ENCODE results near the gene PIGV.

Gene PIGV

DNA sequence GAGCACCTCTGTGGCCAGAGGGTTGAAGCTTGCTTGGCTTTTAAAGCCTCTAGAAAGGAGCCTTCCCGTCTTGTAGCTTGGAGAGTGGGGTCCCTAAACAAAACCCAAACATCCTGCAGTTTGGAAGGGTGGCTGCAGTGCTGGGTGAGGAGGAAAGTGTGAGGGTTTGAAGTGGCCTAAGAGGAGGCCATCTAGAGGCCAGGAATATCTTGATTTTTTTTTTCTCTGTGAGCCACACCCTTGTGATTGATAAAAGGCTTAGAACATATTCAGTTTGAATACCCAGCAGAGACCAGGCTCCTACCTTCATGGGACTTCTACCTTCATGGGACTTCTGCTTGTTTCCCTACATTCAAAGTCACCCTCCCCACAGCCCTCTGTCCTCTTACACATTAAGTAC is 37.3 kb upstream of the PIGV start:
- Histone ChIP-seq H3K4me3 (ENCODE audit: low read length) (no peak overlapping the region), H3K9ac (ENCODE audit: low read depth, low read length) (no peak overlapping the region), H3K27me3 (ENCODE audit: control insufficient read depth, insufficient read depth, low read length) (no peaks in the 10 kb centered on the region), H3K9me3 (replicated peaks; ENCODE audit: low read length) (no peaks in the 10 kb centered on the region), H3K4me1 (ENCODE audit: control insufficient read depth, insufficient read depth, low read length) (peaks cover 16% of the 10 kb centered on the region), H3K36me3 (ENCODE audit: insufficient read depth, low read length) (peaks cover 47% of the 10 kb centered on the region), H3K4me2 (ENCODE audit: low read length) (no peak overlapping the region)

DNA sequence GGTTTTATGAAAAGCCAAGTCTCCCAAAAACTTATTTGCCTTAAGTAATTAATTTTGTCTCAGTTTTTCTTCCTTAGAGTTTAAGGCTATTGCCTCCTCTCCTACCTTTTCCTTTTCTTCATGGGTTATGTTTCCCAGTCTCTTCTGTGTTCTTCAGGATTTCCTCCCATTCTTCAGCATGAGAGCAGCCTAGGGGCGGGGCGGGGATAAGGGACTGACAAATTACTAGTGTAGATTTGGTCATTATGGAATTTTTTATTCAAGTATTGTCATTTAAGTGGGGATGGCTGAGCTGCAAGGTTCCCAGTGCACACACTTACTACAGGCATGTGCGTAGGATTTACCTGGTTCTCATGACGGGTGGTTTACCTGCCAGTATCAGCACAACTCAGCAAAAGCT is 35.2 kb upstream of the PIGV start:
- no peak overlapping the region for H3K4me2 ChIP-seq (ENCODE audit: low read length)
- H3K4me3 ChIP-seq (ENCODE audit: low read length) = no peak overlapping the region
- no peak overlapping the region for H3K9ac ChIP-seq (ENCODE audit: low read depth, low read length)
- peaks cover 14% of the 10 kb centered on the region for H3K4me1 ChIP-seq (ENCODE audit: control insufficient read depth, insufficient read depth, low read length)
- no peaks in the 10 kb centered on the region for H3K9me3 ChIP-seq (replicated peaks; ENCODE audit: low read length)
- peaks cover 31% of the 10 kb centered on the region for H3K36me3 ChIP-seq (ENCODE audit: insufficient read depth, low read length)
- H3K27me3 ChIP-seq (ENCODE audit: control insufficient read depth, insufficient read depth, low read length) = no peaks in the 10 kb centered on the region

DNA sequence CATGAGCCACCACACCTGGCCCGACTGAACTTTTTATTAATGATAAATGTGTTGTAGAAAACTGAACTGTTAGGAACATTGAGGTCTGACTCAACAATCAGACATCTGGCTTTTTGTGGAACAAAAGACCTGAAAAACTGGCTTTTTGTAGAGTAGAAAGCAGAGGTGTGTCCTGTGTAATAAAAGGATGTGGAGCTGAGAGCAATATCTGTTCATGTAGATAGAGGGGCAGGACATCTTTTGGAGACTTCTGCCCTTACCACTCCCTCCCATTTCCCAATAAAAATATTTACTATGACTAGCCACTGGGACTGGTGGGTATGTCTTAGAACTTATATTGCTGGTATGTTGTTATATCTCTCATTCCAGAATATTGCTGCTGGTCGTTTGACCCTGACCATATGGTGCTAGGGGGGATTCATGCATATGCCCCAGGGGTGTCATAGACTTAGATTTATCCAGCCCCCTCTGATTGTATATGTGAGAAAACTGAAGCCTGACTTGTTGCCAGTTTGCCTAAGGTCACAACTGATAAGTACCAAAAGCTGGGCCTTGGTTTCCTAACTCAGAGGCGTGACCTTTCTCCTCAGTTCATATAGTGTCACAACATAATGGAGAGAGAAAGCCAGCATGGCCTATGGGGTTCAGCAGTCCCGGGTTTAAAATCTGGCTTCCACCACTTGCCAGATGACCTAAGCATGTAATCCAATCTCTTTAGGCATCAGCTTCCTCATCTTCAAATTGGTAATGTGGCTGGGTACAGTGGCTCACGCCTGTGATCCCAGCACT is 33.5 kb upstream of the PIGV start:
- Histone ChIP-seq H3K9me3 (replicated peaks; ENCODE audit: low read length) (no peaks in the 10 kb centered on the region), H3K9ac (ENCODE audit: low read depth, low read length) (no peak overlapping the region), H3K4me3 (ENCODE audit: low read length) (no peak overlapping the region), H3K27me3 (ENCODE audit: control insufficient read depth, insufficient read depth, low read length) (no peaks in the 10 kb centered on the region), H3K36me3 (ENCODE audit: insufficient read depth, low read length) (peaks cover 42% of the 10 kb centered on the region), H3K4me1 (ENCODE audit: control insufficient read depth, insufficient read depth, low read length) (peaks cover 14% of the 10 kb centered on the region), H3K4me2 (ENCODE audit: low read length) (no peak overlapping the region)

DNA sequence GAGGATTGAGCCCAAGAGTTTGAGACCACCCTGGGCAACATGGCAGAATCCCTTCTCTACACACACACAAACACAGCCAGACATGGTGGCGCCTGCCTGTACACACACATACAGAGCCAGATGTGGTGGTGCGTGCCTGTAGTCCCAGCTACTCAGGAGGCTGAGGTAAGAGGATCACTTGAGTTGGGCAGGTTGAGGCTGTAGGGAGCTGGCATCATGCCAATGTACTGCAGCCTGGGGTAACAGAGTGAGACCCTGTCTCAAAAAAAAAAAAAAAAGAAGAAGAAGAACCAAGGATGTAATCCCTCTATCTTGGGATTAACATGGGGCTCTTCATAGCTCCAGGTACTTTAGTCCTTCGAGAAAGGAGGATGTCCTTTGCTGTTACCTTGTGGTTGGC is 29.4 kb upstream of the PIGV start:
- H3K36me3 ChIP-seq (ENCODE audit: insufficient read depth, low read length) = peaks cover 54% of the 10 kb centered on the region
- H3K9ac ChIP-seq (ENCODE audit: low read depth, low read length) = no peak overlapping the region
- H3K4me1 ChIP-seq (ENCODE audit: control insufficient read depth, insufficient read depth, low read length) = peaks cover 13% of the 10 kb centered on the region

DNA sequence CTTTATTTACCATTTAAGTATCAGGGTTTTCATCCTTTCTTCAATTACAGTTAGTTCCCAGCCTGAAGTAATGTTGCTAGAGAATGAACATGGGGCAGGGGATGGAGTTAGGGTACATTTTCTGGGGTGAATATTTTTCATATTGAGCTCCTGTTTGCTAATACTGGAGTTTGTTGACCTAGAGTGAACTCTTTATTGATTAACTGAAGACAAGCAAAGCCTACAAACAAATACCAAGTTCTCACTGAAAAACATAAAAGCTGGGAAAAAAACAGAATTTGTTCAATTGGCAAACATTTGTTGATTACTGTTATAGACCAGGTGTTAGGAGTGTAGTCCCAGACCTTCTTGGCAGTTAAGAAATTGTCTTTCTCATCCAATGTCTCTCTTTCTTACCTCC is 28.2 kb upstream of the PIGV start:
- H3K9ac ChIP-seq (ENCODE audit: low read depth, low read length) = no peak overlapping the region
- H3K9me3 ChIP-seq (replicated peaks; ENCODE audit: low read length) = no peaks in the 10 kb centered on the region
- H3K4me3 ChIP-seq (ENCODE audit: low read length) = no peak overlapping the region
- H3K27me3 ChIP-seq (ENCODE audit: control insufficient read depth, insufficient read depth, low read length) = no peaks in the 10 kb centered on the region
- peaks cover 55% of the 10 kb centered on the region for H3K36me3 ChIP-seq (ENCODE audit: insufficient read depth, low read length)
- peaks cover 3% of the 10 kb centered on the region for H3K4me1 ChIP-seq (ENCODE audit: control insufficient read depth, insufficient read depth, low read length)
- no peak overlapping the region for H3K4me2 ChIP-seq (ENCODE audit: low read length)

More for the DNA sequence above, 29.4 kb upstream of the PIGV start:
- no peaks in the 10 kb centered on the region for H3K27me3 ChIP-seq (ENCODE audit: control insufficient read depth, insufficient read depth, low read length)
- no peak overlapping the region for H3K4me2 ChIP-seq (ENCODE audit: low read length)
- no peaks in the 10 kb centered on the region for H3K9me3 ChIP-seq (replicated peaks; ENCODE audit: low read length)
- no peak overlapping the region for H3K4me3 ChIP-seq (ENCODE audit: low read length)

DNA sequence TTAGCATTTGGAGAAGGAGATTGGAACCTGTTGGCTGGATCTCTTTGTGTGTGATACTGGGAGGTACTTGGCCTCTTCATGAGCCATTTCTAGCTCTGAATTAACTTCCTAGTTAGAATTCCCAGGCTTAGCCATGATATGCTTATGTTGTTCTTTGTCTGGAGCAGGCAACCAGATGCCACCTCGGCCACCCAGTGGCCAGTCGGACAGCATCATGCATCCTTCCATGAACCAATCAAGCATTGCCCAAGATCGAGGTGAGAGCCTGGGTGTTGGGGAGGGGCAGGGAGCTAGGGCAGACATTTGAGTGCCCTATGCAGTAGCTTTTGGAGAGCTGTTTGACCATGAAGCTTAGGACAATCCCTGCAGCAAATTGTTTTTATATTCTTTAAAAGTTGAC is 26.5 kb upstream of the PIGV start:
- no peak overlapping the region for H3K9ac ChIP-seq (ENCODE audit: low read depth, low read length)
- H3K27me3 ChIP-seq (ENCODE audit: control insufficient read depth, insufficient read depth, low read length) = no peaks in the 10 kb centered on the region
- no peak overlapping the region for H3K4me2 ChIP-seq (ENCODE audit: low read length)
- no peak overlapping the region for H3K4me3 ChIP-seq (ENCODE audit: low read length)
- H3K36me3 ChIP-seq (ENCODE audit: insufficient read depth, low read length) = peaks cover 62% of the 10 kb centered on the region
- no peaks in the 10 kb centered on the region for H3K4me1 ChIP-seq (ENCODE audit: control insufficient read depth, insufficient read depth, low read length)
- no peaks in the 10 kb centered on the region for H3K9me3 ChIP-seq (replicated peaks; ENCODE audit: low read length)

DNA sequence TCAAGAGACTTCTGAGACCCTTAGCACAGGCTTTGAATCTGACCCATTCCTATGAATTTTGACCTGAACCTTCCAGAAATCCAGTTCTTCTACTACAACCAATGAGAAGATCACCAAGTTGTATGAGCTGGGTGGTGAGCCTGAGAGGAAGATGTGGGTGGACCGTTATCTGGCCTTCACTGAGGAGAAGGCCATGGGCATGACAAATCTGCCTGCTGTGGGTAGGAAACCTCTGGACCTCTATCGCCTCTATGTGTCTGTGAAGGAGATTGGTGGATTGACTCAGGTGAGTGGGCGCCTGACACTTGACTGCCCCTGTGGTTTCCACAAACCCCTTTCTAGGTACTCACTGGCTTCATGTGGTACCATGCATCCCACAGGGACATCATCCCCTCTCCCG is 20.0 kb upstream of the PIGV start:
- Histone ChIP-seq H3K4me3 (ENCODE audit: low read length) (no peak overlapping the region), H3K4me1 (ENCODE audit: control insufficient read depth, insufficient read depth, low read length) (peaks cover 40% of the 10 kb centered on the region), H3K36me3 (ENCODE audit: insufficient read depth, low read length) (peaks cover 64% of the 10 kb centered on the region), H3K27me3 (ENCODE audit: control insufficient read depth, insufficient read depth, low read length) (no peaks in the 10 kb centered on the region), H3K9me3 (replicated peaks; ENCODE audit: low read length) (no peaks in the 10 kb centered on the region), H3K4me2 (ENCODE audit: low read length) (no peak overlapping the region), H3K9ac (ENCODE audit: low read depth, low read length) (peak overlapping the region; percentile 19)

DNA sequence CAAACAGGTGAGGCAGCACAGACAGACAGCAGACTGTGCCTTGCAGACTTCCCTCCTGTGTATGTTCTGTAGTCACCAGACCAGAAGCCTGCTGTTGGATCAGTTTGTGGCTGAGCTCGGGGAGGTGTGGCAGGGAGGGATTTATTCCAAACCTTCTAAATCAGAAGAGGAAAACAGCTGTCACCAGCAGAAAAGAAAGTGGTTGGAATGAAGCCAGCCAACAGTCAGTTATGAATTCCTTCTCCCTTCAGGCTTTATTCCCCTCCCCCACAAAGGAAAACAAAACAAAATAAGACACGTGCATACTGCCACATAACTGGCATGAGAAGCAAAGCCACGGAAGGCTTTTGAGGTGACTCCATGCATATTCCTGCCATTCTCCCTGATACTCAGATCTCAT is 19.0 kb upstream of the PIGV start:
- Histone ChIP-seq H3K36me3 (ENCODE audit: insufficient read depth, low read length) (peaks cover 65% of the 10 kb centered on the region), H3K27me3 (ENCODE audit: control insufficient read depth, insufficient read depth, low read length) (no peaks in the 10 kb centered on the region), H3K4me1 (ENCODE audit: control insufficient read depth, insufficient read depth, low read length) (peaks cover 48% of the 10 kb centered on the region)

DNA sequence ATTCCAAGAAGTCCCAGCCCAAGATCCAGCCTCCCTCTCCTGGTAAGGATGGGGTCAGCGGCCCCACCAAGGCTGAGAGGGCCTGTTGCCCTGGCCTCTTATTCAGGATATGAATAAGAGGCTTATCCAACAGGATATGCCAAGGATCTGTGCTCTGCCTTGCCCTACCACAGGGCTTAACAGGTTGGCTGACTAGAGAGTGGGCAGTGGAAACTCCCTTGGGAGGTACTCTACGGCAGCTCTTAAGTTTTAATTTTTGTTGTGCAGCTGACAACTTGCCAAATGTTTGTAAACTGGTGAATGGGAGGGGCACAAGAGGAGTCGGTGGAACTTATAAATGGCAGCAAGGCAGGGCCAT is 16.5 kb upstream of the PIGV start:
- Histone ChIP-seq H3K4me3 (ENCODE audit: low read length) (no peak overlapping the region), H3K9me3 (replicated peaks; ENCODE audit: low read length) (no peaks in the 10 kb centered on the region), H3K4me1 (ENCODE audit: control insufficient read depth, insufficient read depth, low read length) (peaks cover 48% of the 10 kb centered on the region), H3K9ac (ENCODE audit: low read depth, low read length) (peak overlapping the region; percentile 66), H3K4me2 (ENCODE audit: low read length) (peak overlapping the region; percentile 32), H3K36me3 (ENCODE audit: insufficient read depth, low read length) (peaks cover 75% of the 10 kb centered on the region), H3K27me3 (ENCODE audit: control insufficient read depth, insufficient read depth, low read length) (no peaks in the 10 kb centered on the region)

More for the DNA sequence above, 19.0 kb upstream of the PIGV start:
- no peaks in the 10 kb centered on the region for H3K9me3 ChIP-seq (replicated peaks; ENCODE audit: low read length)
- no peak overlapping the region for H3K9ac ChIP-seq (ENCODE audit: low read depth, low read length)
- no peak overlapping the region for H3K4me3 ChIP-seq (ENCODE audit: low read length)
- no peak overlapping the region for H3K4me2 ChIP-seq (ENCODE audit: low read length)

DNA sequence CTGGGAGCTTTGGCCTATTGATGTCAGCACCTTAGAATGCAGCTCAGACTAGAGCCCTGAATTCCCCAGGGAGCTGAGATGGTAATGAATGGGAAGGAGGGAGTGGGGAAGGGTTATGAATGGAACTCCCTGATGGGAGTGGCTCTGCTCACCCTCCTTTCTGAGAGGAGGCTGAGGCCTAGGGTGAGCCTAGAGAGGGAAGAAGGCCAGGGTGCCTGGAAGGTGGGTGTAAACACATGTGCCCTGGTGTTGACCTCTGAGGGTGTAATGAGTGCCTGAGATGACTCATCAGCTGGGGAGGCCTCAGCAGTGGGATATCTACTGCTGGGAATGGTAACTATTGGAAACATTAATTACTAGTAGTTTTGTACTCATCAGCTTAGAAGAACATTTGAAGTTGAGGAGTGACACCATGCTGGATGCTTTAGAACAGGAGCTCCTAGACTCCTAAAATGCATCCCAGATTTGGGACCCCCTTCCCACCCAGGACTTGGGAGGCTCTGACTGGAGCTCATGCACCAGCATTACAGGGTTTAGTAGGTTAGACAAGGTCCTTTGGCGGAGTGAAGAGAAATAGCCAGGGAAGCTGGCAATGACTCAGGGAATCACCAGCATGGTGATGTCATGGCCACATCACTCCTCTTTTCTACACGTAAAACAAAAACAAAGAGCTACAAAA is 16.0 kb upstream of the PIGV start:
- peak overlapping the region; percentile 27 for H3K4me3 ChIP-seq (ENCODE audit: low read length)
- no peaks in the 10 kb centered on the region for H3K27me3 ChIP-seq (ENCODE audit: control insufficient read depth, insufficient read depth, low read length)
- peak overlapping the region; percentile 66 for H3K9ac ChIP-seq (ENCODE audit: low read depth, low read length)
- H3K36me3 ChIP-seq (ENCODE audit: insufficient read depth, low read length) = peaks cover 75% of the 10 kb centered on the region
- H3K9me3 ChIP-seq (replicated peaks; ENCODE audit: low read length) = no peaks in the 10 kb centered on the region
- H3K4me2 ChIP-seq (ENCODE audit: low read length) = peak overlapping the region; percentile 32
- H3K4me1 ChIP-seq (ENCODE audit: control insufficient read depth, insufficient read depth, low read length) = peaks cover 48% of the 10 kb centered on the region

DNA sequence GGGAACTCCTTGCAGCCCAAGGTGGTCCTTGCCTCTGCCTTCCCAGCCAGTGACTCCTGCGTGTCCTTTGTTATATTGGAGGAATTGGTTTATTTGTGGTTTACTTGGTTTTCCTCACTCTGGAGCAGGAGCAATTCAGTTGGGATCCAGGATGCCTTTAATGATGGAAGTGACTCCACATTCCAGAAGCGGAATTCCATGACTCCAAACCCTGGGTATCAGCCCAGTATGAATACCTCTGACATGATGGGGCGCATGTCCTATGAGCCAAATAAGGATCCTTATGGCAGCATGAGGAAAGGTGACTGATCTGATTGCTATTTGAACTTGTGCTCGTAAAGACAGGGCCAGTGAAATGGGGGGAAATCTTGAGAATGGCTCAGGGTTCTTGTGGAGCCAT is 15.1 kb upstream of the PIGV start:
- Histone ChIP-seq H3K9ac (ENCODE audit: low read depth, low read length) (peak overlapping the region; percentile 66), H3K4me1 (ENCODE audit: control insufficient read depth, insufficient read depth, low read length) (peaks cover 45% of the 10 kb centered on the region), H3K36me3 (ENCODE audit: insufficient read depth, low read length) (peaks cover 72% of the 10 kb centered on the region), H3K4me2 (ENCODE audit: low read length) (peak overlapping the region; percentile 32), H3K4me3 (ENCODE audit: low read length) (peak overlapping the region; percentile 27), H3K9me3 (replicated peaks; ENCODE audit: low read length) (no peaks in the 10 kb centered on the region), H3K27me3 (ENCODE audit: control insufficient read depth, insufficient read depth, low read length) (no peaks in the 10 kb centered on the region)

DNA sequence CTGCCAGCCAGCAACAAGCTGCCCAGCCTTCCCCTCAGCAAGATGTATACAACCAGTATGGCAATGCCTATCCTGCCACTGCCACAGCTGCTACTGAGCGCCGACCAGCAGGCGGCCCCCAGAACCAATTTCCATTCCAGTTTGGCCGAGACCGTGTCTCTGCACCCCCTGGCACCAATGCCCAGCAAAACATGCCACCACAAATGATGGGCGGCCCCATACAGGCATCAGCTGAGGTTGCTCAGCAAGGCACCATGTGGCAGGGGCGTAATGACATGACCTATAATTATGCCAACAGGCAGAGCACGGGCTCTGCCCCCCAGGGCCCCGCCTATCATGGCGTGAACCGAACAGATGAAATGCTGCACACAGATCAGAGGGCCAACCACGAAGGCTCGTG is 13.3 kb upstream of the PIGV start:
- peaks cover 30% of the 10 kb centered on the region for H3K4me1 ChIP-seq (ENCODE audit: control insufficient read depth, insufficient read depth, low read length)
- no peak overlapping the region for H3K9ac ChIP-seq (ENCODE audit: low read depth, low read length)
- no peak overlapping the region for H3K4me2 ChIP-seq (ENCODE audit: low read length)
- no peaks in the 10 kb centered on the region for H3K9me3 ChIP-seq (replicated peaks; ENCODE audit: low read length)
- H3K36me3 ChIP-seq (ENCODE audit: insufficient read depth, low read length) = peaks cover 76% of the 10 kb centered on the region
- H3K4me3 ChIP-seq (ENCODE audit: low read length) = no peak overlapping the region
- H3K27me3 ChIP-seq (ENCODE audit: control insufficient read depth, insufficient read depth, low read length) = no peaks in the 10 kb centered on the region
